ENCODE data around the gene NOS1AP. TPM values are rescaled to one million over a fixed set of nuclear protein-coding genes. Genes with fewer than 3 reads are reported as not detected.

The NOS1AP gene
- total and polyA plus RNA-seq, 9 of the 15 experiments (the other 6 are each of a cell fraction or from before 2014, with no cell fraction given) = 0.07 to 1.5 (median 0.22) TPM

GRCh38 chr1:162056043-162056442 lies 13.4 kb upstream of the NOS1AP start (continued):
- TF ChIP-seq AFF1 (IDR thresholded peaks at IDR 0.05; ENCODE audit: low read depth in 1 of 2, partially characterized antibody in 2 of 2) = peak in 1 of 2 experiments; percentile 88
- TF ChIP-seq CTCF (IDR thresholded peaks at IDR 0.05 in 2 of 3, conservative IDR thresholded peaks at IDR 0.05 in 1 of 3; ENCODE audit: insufficient read depth in 2 of 3, low read depth in 1 of 3, low read length in 3 of 3) = peak; percentile 88 to 93 (median 88)
- peak; percentile 75 for TF ChIP-seq REST (IDR thresholded peaks at IDR 0.05; ENCODE audit: borderline replicate concordance)
- TF ChIP-seq REST (CRISPR knock-in tag; IDR thresholded peaks at IDR 0.05; ENCODE audit: low read depth) = no peak
- TF ChIP-seq ARID3B (CRISPR knock-in tag; IDR thresholded peaks at IDR 0.05; ENCODE audit: borderline replicate concordance) = no peak
- no peak for TF ChIP-seq PHF20 (IDR thresholded peaks at IDR 0.05; ENCODE audit: partially characterized antibody)
- TF ChIP-seq RCOR1 (IDR thresholded peaks at IDR 0.05; ENCODE audit: borderline replicate concordance in 1 of 2, low read depth in 2 of 2, low read length in 2 of 2) = 0 out of 4 replicates have a peak, but pooled peaks of 1 of the 2 experiments have one; percentile 42
- no peak for TF ChIP-seq ZNF395 (CRISPR knock-in tag; IDR thresholded peaks at IDR 0.05)
